ENCODE data around the gene N4BP3. TPM values are rescaled to one million over a fixed set of nuclear protein-coding genes. Genes with fewer than 3 reads are reported as not detected.

N4BP3 gene
- total RNA-seq, 1 donor from 2014 or later = 5.2 TPM

GRCh38 chr5:178149199-178149932, 36.0 kb downstream of the N4BP3 start:
- Histone ChIP-seq H3K4me3 (no peak overlapping the region), H3K27ac (no peak overlapping the region), H3K4me1 (peaks cover 10% of the 10 kb centered on the region), H3K9me3 (no peaks in the 10 kb centered on the region), H3K27me3 (no peaks in the 10 kb centered on the region), H3K36me3 (peaks cover 69% of the 10 kb centered on the region)
- DNase-seq (no peak), ATAC-seq (no peak)
- intact Hi-C loops (cut with DNase I) = no loop called here
- TF ChIP-seq, protein P1, sequence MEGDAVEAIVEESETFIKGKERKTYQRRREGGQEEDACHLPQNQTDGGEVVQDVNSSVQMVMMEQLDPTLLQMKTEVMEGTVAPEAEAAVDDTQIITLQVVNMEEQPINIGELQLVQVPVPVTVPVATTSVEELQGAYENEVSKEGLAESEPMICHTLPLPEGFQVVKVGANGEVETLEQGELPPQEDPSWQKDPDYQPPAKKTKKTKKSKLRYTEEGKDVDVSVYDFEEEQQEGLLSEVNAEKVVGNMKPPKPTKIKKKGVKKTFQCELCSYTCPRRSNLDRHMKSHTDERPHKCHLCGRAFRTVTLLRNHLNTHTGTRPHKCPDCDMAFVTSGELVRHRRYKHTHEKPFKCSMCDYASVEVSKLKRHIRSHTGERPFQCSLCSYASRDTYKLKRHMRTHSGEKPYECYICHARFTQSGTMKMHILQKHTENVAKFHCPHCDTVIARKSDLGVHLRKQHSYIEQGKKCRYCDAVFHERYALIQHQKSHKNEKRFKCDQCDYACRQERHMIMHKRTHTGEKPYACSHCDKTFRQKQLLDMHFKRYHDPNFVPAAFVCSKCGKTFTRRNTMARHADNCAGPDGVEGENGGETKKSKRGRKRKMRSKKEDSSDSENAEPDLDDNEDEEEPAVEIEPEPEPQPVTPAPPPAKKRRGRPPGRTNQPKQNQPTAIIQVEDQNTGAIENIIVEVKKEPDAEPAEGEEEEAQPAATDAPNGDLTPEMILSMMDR (IDR thresholded peaks at IDR 0.05) = no peak

GRCh38 chr5:178150977-178151734, 37.8 kb downstream of the N4BP3 start:
- no peaks in the 10 kb centered on the region for H3K9me3 ChIP-seq
- H3K27me3 ChIP-seq = no peaks in the 10 kb centered on the region
- H3K4me1 ChIP-seq = peaks cover 10% of the 10 kb centered on the region
- TF ChIP-seq, protein P1 (IDR thresholded peaks at IDR 0.05) = no peak
- H3K4me3 ChIP-seq = no peak overlapping the region
- H3K36me3 ChIP-seq = peaks cover 54% of the 10 kb centered on the region
- intact Hi-C loops (cut with DNase I) = no loop called here
- no peak for ATAC-seq
- no peak for DNase-seq
- H3K27ac ChIP-seq = no peak overlapping the region

- TF ChIP-seq, protein P1 (IDR thresholded peaks at IDR 0.05) = no peak
- peak overlapping the region; percentile 82 for H3K27ac ChIP-seq
- DNase-seq = no peak
- H3K9me3 ChIP-seq = no peaks in the 10 kb centered on the region
- no peaks in the 10 kb centered on the region for H3K27me3 ChIP-seq
- ATAC-seq = no peak
- H3K36me3 ChIP-seq = peaks cover 38% of the 10 kb centered on the region
- intact Hi-C loops (cut with DNase I) = no loop called here
- peak overlapping the region; percentile 99 for H3K4me3 ChIP-seq
- peaks cover 10% of the 10 kb centered on the region for H3K4me1 ChIP-seq
Observed at GRCh38 chr5:178152491-178153444, 39.4 kb downstream of the N4BP3 start.

DNA sequence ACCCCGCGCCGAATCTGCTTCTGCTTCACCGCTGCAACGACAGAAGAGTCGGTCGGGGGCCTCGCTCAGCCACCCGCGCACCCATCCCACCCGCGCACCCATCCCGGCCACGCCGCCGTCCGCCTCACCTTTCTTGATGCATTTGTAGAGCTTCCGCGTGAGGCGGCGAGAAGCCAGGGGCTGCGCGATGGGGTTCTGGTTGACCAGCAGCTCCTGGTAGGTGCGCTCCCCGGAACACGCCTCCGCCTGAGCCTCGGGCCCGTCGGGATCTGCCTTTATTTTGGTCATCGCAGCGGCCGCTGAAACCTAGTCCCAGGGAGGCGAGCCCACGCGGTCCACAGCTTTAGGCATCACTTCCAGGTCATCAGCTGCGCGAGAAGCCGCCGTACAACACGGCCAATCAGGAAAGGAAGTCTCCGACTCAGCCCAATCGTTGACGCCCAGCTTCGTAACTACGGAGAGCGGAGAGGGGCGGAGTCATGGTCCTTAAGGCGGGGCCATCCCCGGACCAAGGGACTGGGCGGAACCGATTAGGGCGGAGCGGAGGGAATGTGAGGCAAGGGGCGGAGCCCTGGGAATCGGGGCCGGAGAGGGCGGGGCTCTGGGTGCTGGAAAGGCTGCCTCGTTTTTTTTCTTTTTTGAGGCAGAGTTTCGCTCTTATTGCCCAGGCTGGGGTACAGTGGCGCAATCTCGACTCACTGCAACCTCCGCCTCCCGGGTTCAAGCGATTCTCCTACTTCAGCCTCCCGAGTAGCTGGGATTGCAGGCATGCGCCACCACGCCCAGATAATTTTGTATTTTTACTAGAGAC, 40.4 kb downstream of the N4BP3 start, which contains the start of gene NHP2:
TSS of gene NHP2 (minus strand) at position 356 of the 811 bp plus-strand sequence. CDS start at position 288, 68 bp downstream.
- DNase-seq = peak; percentile 99
- peak; percentile 100 for ATAC-seq
- H3K9me3 ChIP-seq = no peaks in the 10 kb centered on the region
- H3K27ac ChIP-seq = peak within 1 kb of the TSS; percentile 82
- intact Hi-C loops (cut with DNase I) = no loop called here
- no peaks in the 10 kb centered on the region for H3K27me3 ChIP-seq
- TF ChIP-seq, protein P1 (IDR thresholded peaks at IDR 0.05) = no peak
- H3K36me3 ChIP-seq = peaks cover 28% of the 10 kb centered on the region
- H3K4me3 ChIP-seq = peak within 1 kb of the TSS; percentile 99
- peaks cover 10% of the 10 kb centered on the region for H3K4me1 ChIP-seq

Data from upper lobe of right lung (tissue), 1 donor.